H1 (cell line): ENCODE measurements around the gene SZT2. TPM values are rescaled to one million over a fixed set of nuclear protein-coding genes. Genes with fewer than 3 reads are reported as not detected.

Experiments
- CTCF ChIA-PET: fragments of 300-600 bp; sonication (Branson Sonifier 250); formaldehyde crosslinking; loops from one replicate; lab custom pipeline; 2021; ENCODE audit not compliant: partially characterized antibody; lab: Charles Lee
- POLR2A ChIA-PET: fragments of 300-600 bp; sonication (Branson Sonifier 250); formaldehyde crosslinking; loops from one replicate; lab custom pipeline; 2021; ENCODE audit warnings: inconsistent platforms; ENCODE audit not compliant: partially characterized antibody; lab: Charles Lee
- DNase-seq, 2 experiments: peaks; one replicate each; pipeline versions ENCODE4 v3.0.0 to v3.0.0-alpha.2; 2010 to 2022; ENCODE audit warnings: low spot score in 2 of 2, low read depth in 1 of 2, mixed read lengths in 1 of 2
- FAIRE-seq: peaks from 2 replicates; lab custom pipeline; 2011; peaks lifted over from hg19 to GRCh38; lab: Jason Lieb, UNC
- H2AFZ ChIP-seq: 2 replicates; pipeline ENCODE4 v1.8.1; 2012; ENCODE audit warnings: low read length, inconsistent platforms
- H2AK5ac ChIP-seq: 2 replicates; pipeline ENCODE4 v1.6.1; 2013; ENCODE audit warnings: low read depth, low read length
- H2BK120ac ChIP-seq: replicated peaks from 2 replicates; pipeline ENCODE3; 2013; ENCODE audit warnings: low read depth, low read length, inconsistent platforms
- H2BK12ac ChIP-seq: 2 replicates; pipeline ENCODE4 v1.6.1; 2013; ENCODE audit warnings: low read depth, low read length
- H2BK15ac ChIP-seq: 2 replicates; pipeline ENCODE4 v1.6.1; 2013; ENCODE audit warnings: low read length
- H2BK20ac ChIP-seq: 2 replicates; pipeline ENCODE4 v1.6.1; 2013; ENCODE audit warnings: low read length
- H2BK5ac ChIP-seq: 2 replicates; pipeline ENCODE4 v1.6.1; 2013; ENCODE audit warnings: low read depth, low read length
- H3K14ac ChIP-seq: 2 replicates; pipeline ENCODE4 v1.6.1; 2013; ENCODE audit warnings: inconsistent platforms; ENCODE audit not compliant: insufficient read length
- H3K18ac ChIP-seq: 2 replicates; pipeline ENCODE4 v1.6.1; 2013; ENCODE audit warnings: low read length; ENCODE audit errors: extremely low read depth
- H3K23ac ChIP-seq: 2 replicates; pipeline ENCODE4 v1.6.1; 2013; ENCODE audit warnings: inconsistent platforms; ENCODE audit not compliant: insufficient read length
- H3K23me2 ChIP-seq: 2 replicates; pipeline ENCODE4 v1.6.1; 2013; ENCODE audit warnings: low read depth, low read length
- H3K27ac ChIP-seq: 2 replicates; pipeline ENCODE4 v1.6.1; 2011; ENCODE audit warnings: low read depth, low read length, inconsistent platforms
- H3K27me3 ChIP-seq, 4 experiments: replicated peaks in 1 of 4; 1 replicate in 1 of 4; 2 replicates in 3 of 4; pipeline versions ENCODE4 v1.6.1 to v1.8.1; 2011 to 2013; ENCODE audit warnings: low read length in 3 of 4, mild to moderate bottlenecking in 3 of 4, inconsistent platforms in 2 of 4, mixed read lengths in 2 of 4, moderate library complexity in 1 of 4; ENCODE audit not compliant: control insufficient read depth in 3 of 4, insufficient read depth in 3 of 4; ENCODE audit errors: extremely low read depth in 1 of 4
- H3K36me3 ChIP-seq, 4 experiments: 2 replicates each; pipeline versions ENCODE4 v1.6.1 to v1.8.1; 2011 to 2013; ENCODE audit warnings: mild to moderate bottlenecking in 4 of 4, low read length in 3 of 4, moderate library complexity in 2 of 4, control low read depth in 1 of 4, inconsistent platforms in 1 of 4; ENCODE audit not compliant: insufficient read depth in 4 of 4, control insufficient read depth in 2 of 4
- H3K4ac ChIP-seq: replicated peaks from 2 replicates; pipeline ENCODE3; 2013; ENCODE audit warnings: low read length, low read depth, mixed read lengths, inconsistent platforms; ENCODE audit not compliant: insufficient read length
- H3K4me1 ChIP-seq, 4 experiments: replicated peaks in 1 of 4; 1 replicate in 1 of 4; 2 replicates in 3 of 4; pipeline versions ENCODE4 v1.6.1 to v1.8.1; 2011 to 2013; ENCODE audit warnings: low read length in 3 of 4, inconsistent platforms in 2 of 4, mixed read lengths in 1 of 4; ENCODE audit not compliant: insufficient read depth in 4 of 4, control insufficient read depth in 3 of 4
- H3K4me2 ChIP-seq, 2 experiments: 2 replicates each; pipeline versions ENCODE4 v1.6.1 to v1.8.1; 2011 to 2013; ENCODE audit warnings: low read depth in 2 of 2, low read length in 2 of 2, control low read depth in 1 of 2, inconsistent platforms in 1 of 2, mild to moderate bottlenecking in 1 of 2; ENCODE audit not compliant: insufficient read depth in 1 of 2
- H3K4me3 ChIP-seq, 4 experiments: fragments of 200-600, 300-600 bp in 1 of 4; sonication (generic), shearing (Covaris generic), sonication (Bioruptor Twin) in 1 of 4; 2 replicates each; pipeline versions ENCODE4 v1.5.1 to v1.8.1; 2011 to 2016; ENCODE audit warnings: low read length in 4 of 4, low read depth in 3 of 4, control low read depth in 2 of 4, inconsistent platforms in 2 of 4, mild to moderate bottlenecking in 2 of 4, mixed read lengths in 1 of 4, moderate library complexity in 1 of 4; ENCODE audit not compliant: insufficient read depth in 2 of 4; ENCODE audit errors: extremely low read depth in 1 of 4
- H3K56ac ChIP-seq: replicated peaks from 2 replicates; pipeline ENCODE3; 2013; ENCODE audit warnings: low read depth, mild to moderate bottlenecking, mixed read lengths, low read length, inconsistent platforms; ENCODE audit not compliant: insufficient read length
- H3K79me1 ChIP-seq: 2 replicates; pipeline ENCODE4 v1.6.1; 2013; ENCODE audit warnings: low read depth, low read length, control low read depth
- H3K79me2 ChIP-seq, 2 experiments: 2 replicates each; pipeline versions ENCODE4 v1.6.1 to v1.8.1; 2012 to 2013; ENCODE audit warnings: low read length in 2 of 2, mild to moderate bottlenecking in 2 of 2, inconsistent platforms in 1 of 2; ENCODE audit not compliant: insufficient read depth in 2 of 2, control insufficient read depth in 1 of 2
- H3K9ac ChIP-seq, 4 experiments: replicated peaks in 1 of 4; 1 replicate in 1 of 4; 2 replicates in 3 of 4; pipeline versions ENCODE4 v1.6.1 to v1.8.1; 2011 to 2013; ENCODE audit warnings: low read depth in 3 of 4, low read length in 3 of 4, control low read depth in 2 of 4, mild to moderate bottlenecking in 2 of 4, moderate library complexity in 2 of 4, inconsistent platforms in 1 of 4; ENCODE audit errors: extremely low read depth in 1 of 4
- H3K9me3 ChIP-seq, 2 experiments: 2 replicates each; pipeline versions ENCODE4 v1.6.1 to v1.8.1; 2012 to 2013; ENCODE audit warnings: mild to moderate bottlenecking in 2 of 2, moderate library complexity in 2 of 2, control low read depth in 1 of 2, inconsistent platforms in 1 of 2, low read depth in 1 of 2, low read length in 1 of 2, mixed read lengths in 1 of 2; ENCODE audit not compliant: insufficient read depth in 2 of 2
- H4K20me1 ChIP-seq, 2 experiments: replicated peaks in 1 of 2; 2 replicates each; pipeline versions ENCODE3 to v1.8.1; 2011 to 2013; ENCODE audit warnings: inconsistent platforms in 2 of 2, low read length in 2 of 2, mild to moderate bottlenecking in 1 of 2; ENCODE audit not compliant: insufficient read depth in 2 of 2, control insufficient read depth in 1 of 2
- H4K5ac ChIP-seq: 2 replicates; pipeline ENCODE4 v1.6.1; 2013; ENCODE audit warnings: low read length, low read depth, mixed read lengths, inconsistent platforms; ENCODE audit not compliant: insufficient read length
- H4K8ac ChIP-seq: 2 replicates; pipeline ENCODE4 v1.8.0; 2013; ENCODE audit warnings: mild to moderate bottlenecking, moderate library complexity, low read length, inconsistent platforms; ENCODE audit not compliant: insufficient read depth; ENCODE audit errors: extremely low read depth
- H4K91ac ChIP-seq: replicated peaks from 2 replicates; pipeline ENCODE3; 2013; ENCODE audit warnings: low read length, mixed read lengths, inconsistent platforms; ENCODE audit not compliant: insufficient read length
- BRCA1 ChIP-seq: IDR thresholded peaks from 2 replicates; pipeline ENCODE4 v1.6.1; 2012; ENCODE audit warnings: low read depth, low read length, improper control_type of control experiment
- CBX8 ChIP-seq: fragments of 300-800, 300-1000 bp; sonication (generic); IDR thresholded peaks from 2 replicates; pipeline ENCODE4 v1.7.1; 2016; ENCODE audit warnings: low read depth, low read length, borderline replicate concordance
- CEBPB ChIP-seq: IDR thresholded peaks from 2 replicates; pipeline ENCODE4 v1.6.1; 2012; ENCODE audit warnings: low read depth, low read length
- CHD2 ChIP-seq: IDR thresholded peaks from 2 replicates; pipeline ENCODE4 v1.6.1; 2012; ENCODE audit warnings: low read length, improper control_type of control experiment
- FOSL1 ChIP-seq: IDR thresholded peaks from 2 replicates; pipeline ENCODE4 v1.6.1; 2011; ENCODE audit warnings: mild to moderate bottlenecking, low read depth, low read length, moderate library complexity; ENCODE audit not compliant: insufficient read depth
- HDAC2 ChIP-seq, 2 experiments: fragments of 300-600 bp in 1 of 2; sonication (generic) in 1 of 2; IDR thresholded peaks; 2 replicates each; pipeline ENCODE4 v1.6.1; 2011 to 2012; ENCODE audit warnings: low read depth in 2 of 2, low read length in 2 of 2, mild to moderate bottlenecking in 2 of 2, moderate library complexity in 2 of 2, borderline replicate concordance in 1 of 2, inconsistent platforms in 1 of 2
- JUND ChIP-seq: IDR thresholded peaks from 2 replicates; pipeline ENCODE4 v1.6.1; 2011; ENCODE audit warnings: mild to moderate bottlenecking, improper control_type of control experiment, low read length
- KDM4A ChIP-seq: IDR thresholded peaks from one replicate; pipeline ENCODE4 v1.7.1; 2012; ENCODE audit warnings: low read depth, mild to moderate bottlenecking, moderate library complexity, low read length, inconsistent platforms; ENCODE audit not compliant: severe bottlenecking
- KDM5A ChIP-seq: fragments of 200-600 bp; IDR thresholded peaks from 2 replicates; pipeline ENCODE4 v1.7.1; 2012; ENCODE audit warnings: mild to moderate bottlenecking, low read length, inconsistent platforms, mixed read lengths
- SIN3A ChIP-seq, 2 experiments: IDR thresholded peaks in 1 of 2; conservative IDR thresholded peaks in 1 of 2; 2 replicates each; pipeline ENCODE4 v1.6.1; 2011 to 2012; ENCODE audit warnings: low read length in 2 of 2, improper control_type of control experiment in 1 of 2, low read depth in 1 of 2, mild to moderate bottlenecking in 1 of 2
- TAF7 ChIP-seq: optimal IDR thresholded peaks from 2 replicates; pipeline ENCODE3; 2011; ENCODE audit warnings: low read depth, mild to moderate bottlenecking, inconsistent platforms, low read length, moderate library complexity, borderline replicate concordance
- WGBS, 2 experiments: shearing (Covaris generic) in 1 of 2; methylation state at CpG; one replicate each; pipeline versions ENCODE4 v1.1.6 to v1.1.7; 2013 to 2015; ENCODE audit warnings: low lambda C conversion rate in 2 of 2, mixed read lengths in 2 of 2, inconsistent platforms in 1 of 2, low coverage in 1 of 2, missing lambda C conversion rate in 1 of 2; ENCODE audit not compliant: insufficient replicate concordance in 2 of 2, insufficient coverage in 1 of 2, insufficient read length in 1 of 2; ENCODE audit errors: extremely low coverage in 1 of 2, missing lambda C conversion rate in 1 of 2; 5-methylcytosine and 5-hydroxymethylcytosine counted together
- polyA plus RNA-seq, 7 experiments: library from polyadenylated mRNA; depleted of rRNA in 3 of 7; stranded (reverse) in 5 of 7; unstranded in 2 of 7; fragments of >200 nt in 5 of 7; fragments of 200-250 nt in 2 of 7; gene quantifications; 1 replicate in 5 of 7; 2 replicates in 1 of 7; 4 replicates in 1 of 7; pipeline versions ENCODE4 v1.2.1 to v1.2.3, GENCODE V29; 2011 to 2013; ENCODE audit warnings: missing spikeins in 2 of 7, mixed read lengths in 2 of 7
- total RNA-seq: library from RNA; stranded (reverse); fragmentation: NEBNext Ultra II Directional; extraction: Animal tissue kit (Norgen Biotek cat#: 25700); gene quantifications from 2 replicates; pipeline ENCODE4 v1.2.1, GENCODE V29; 2021

Gene SZT2
- total and polyA plus RNA-seq, 2 of the 8 experiments (the other 6 are each of a cell fraction or from before 2014, with no cell fraction given): 4.7 to 12.9 TPM

GRCh38 chr1:43351421-43352350 lies 38.0 kb upstream of the SZT2 start:
- Histone ChIP-seq H3K4ac (no peak overlapping the region), H3K14ac (no peak overlapping the region)
- no peak for FAIRE-seq
- TF ChIP-seq JUND (no peak), KDM5A (no peak), CEBPB (no peak), SIN3A (conservative IDR thresholded peaks at IDR 0.05 in 1 of 2, IDR thresholded peaks at IDR 0.05 in 1 of 2; ENCODE audit: low read depth in 1 of 2, low read length in 2 of 2) (no peak), HDAC2 (IDR thresholded peaks at IDR 0.05; ENCODE audit: borderline replicate concordance in 1 of 2, low read depth in 2 of 2, low read length in 2 of 2) (no peak), KDM4A (no peak), CBX8 (no peak), CHD2 (no peak), TAF7 (no peak), FOSL1 (no peak), BRCA1 (no peak)

More at GRCh38 chr1:43351421-43352350, 38.0 kb upstream of the SZT2 start:
- Histone ChIP-seq H3K56ac (no peak overlapping the region), H3K4me2 (no peak overlapping the region), H3K27ac (no peak overlapping the region), H4K20me1 (no peaks in the 10 kb centered on the region), H3K79me2 (no peaks in the 10 kb centered on the region), H3K27me3 (peaks cover 0 to 5% (median 0%) of the 10 kb centered on the region in 4 experiments; a peak in 2 of 7 replicates), H2BK15ac (peak overlapping the region; percentile 53; the same call in 1 of the 2 replicates), H2AFZ (no peak overlapping the region), H2AK5ac (no peak overlapping the region), H2BK120ac (no peak overlapping the region), H4K91ac (no peak overlapping the region), H3K4me1 (peaks cover 4 to 12% (median 8%) of the 10 kb centered on the region in 4 experiments; a peak in 6 of 7 replicates), H3K9me3 (no peaks in the 10 kb centered on the region), H3K79me1 (no peaks in the 10 kb centered on the region), H3K23me2 (peaks cover 7% of the 10 kb centered on the region), H2BK5ac (peak overlapping the region; percentile 73), H3K9ac (no peak overlapping the region), H2BK20ac (no peak overlapping the region; the same call in 1 of the 2 replicates), H4K5ac (no peak overlapping the region), H2BK12ac (0 out of 2 replicates have a peak overlapping the region, but pooled peaks have one; percentile 43), H3K18ac (no peak overlapping the region), H3K36me3 (no peaks in the 10 kb centered on the region), H3K23ac (no peak overlapping the region), H3K4me3 (no peak overlapping the region), H4K8ac (no peak overlapping the region)
- no peak for DNase-seq
- ChIA-PET CTCF (interaction anchor here (1.0 kb wide), 2 partner anchors 9 to 115 kb away, joined by 3 read pairs; no protein-coding TSS in a partner anchor), POLR2A (interaction anchor here (0.6 to 2.0 kb wide), 6 partner anchors 12 to 76 kb away, joined by 3 to 11 read pairs (median 5); partner anchors contain the start of genes MED8 and SZT2)
- WGBS, 2 experiments: 87% methylated on average over 8 of the region's 10 CpGs; no CpG with 5 or more reads in 1 of the 2 experiments
